Astrocyte of the cerebellum (primary cell): Measurements from ENCODE around the gene SPC25.

ENCODE experiments used
- DNase-seq: peaks from one replicate; pipeline ENCODE4 v3.0.0-alpha.2; 2011; ENCODE audit warnings: low read depth
- H3K4me3 ChIP-seq: 2 replicates; pipeline ENCODE4 v1.5.1; 2011; ENCODE audit warnings: mild to moderate bottlenecking, low read depth, low read length, moderate library complexity
- in situ Hi-C: cut with HindIII; loops from 2 replicates; pipeline ENCODE4 v1.10.0; 2017; ENCODE audit warnings: low sequenced_read_pairs
- TF ChIP-seq, protein P1 (sequence below): IDR thresholded peaks from 2 replicates; pipeline ENCODE4 v1.5.1; 2012; ENCODE audit warnings: low read length, low read depth, moderate library complexity, mild to moderate bottlenecking; ENCODE audit errors: missing control alignments

The SPC25 gene

DNA sequence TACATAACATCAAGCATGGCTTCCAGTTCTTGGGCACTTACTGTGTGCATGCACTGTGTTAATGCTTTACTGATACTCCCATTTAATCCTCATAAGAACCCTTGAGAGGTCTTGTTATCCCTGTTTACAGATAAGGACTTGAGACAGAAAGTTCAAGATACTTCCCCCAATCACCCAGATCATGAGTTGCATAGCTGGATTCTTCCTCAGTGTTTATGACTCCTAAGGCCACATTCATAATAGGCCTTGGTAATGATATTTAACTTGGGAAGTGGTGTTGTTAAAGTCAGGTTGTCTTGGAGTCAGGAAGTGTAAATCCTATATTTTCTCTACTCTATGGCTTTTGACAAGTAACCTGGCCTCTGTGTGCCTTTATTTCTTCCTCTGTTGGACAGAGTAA lies 65.1 kb downstream of the SPC25 start:
- TF ChIP-seq, protein P1, sequence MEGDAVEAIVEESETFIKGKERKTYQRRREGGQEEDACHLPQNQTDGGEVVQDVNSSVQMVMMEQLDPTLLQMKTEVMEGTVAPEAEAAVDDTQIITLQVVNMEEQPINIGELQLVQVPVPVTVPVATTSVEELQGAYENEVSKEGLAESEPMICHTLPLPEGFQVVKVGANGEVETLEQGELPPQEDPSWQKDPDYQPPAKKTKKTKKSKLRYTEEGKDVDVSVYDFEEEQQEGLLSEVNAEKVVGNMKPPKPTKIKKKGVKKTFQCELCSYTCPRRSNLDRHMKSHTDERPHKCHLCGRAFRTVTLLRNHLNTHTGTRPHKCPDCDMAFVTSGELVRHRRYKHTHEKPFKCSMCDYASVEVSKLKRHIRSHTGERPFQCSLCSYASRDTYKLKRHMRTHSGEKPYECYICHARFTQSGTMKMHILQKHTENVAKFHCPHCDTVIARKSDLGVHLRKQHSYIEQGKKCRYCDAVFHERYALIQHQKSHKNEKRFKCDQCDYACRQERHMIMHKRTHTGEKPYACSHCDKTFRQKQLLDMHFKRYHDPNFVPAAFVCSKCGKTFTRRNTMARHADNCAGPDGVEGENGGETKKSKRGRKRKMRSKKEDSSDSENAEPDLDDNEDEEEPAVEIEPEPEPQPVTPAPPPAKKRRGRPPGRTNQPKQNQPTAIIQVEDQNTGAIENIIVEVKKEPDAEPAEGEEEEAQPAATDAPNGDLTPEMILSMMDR, result no peak
- DNase-seq, result no peak
- in situ Hi-C loops, result no loop called here
- no peak overlapping the region for H3K4me3 ChIP-seq

DNA sequence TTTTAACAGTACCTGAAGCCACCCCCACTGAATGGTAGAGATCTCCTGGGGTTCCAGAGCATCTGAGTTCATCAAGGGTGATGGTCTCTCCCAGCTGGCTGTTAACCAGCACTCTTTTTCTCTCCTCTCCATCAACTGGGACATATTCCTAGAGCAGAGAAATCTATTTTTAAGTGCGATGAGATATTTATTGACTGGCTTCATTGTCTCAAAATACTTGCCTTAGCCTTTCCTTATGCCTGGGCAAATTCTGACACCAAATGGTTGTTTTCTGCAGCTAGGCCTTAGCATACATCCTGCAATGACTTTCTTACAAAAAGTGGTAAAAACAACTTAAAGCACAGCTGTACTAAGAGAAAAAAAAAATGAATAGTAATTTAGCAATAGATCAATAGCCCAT lies 68.2 kb downstream of the SPC25 start:
- TF ChIP-seq, protein P1, result no peak
- in situ Hi-C loops, result no loop called here
- no peak overlapping the region for H3K4me3 ChIP-seq
- DNase-seq, result no peak

DNA sequence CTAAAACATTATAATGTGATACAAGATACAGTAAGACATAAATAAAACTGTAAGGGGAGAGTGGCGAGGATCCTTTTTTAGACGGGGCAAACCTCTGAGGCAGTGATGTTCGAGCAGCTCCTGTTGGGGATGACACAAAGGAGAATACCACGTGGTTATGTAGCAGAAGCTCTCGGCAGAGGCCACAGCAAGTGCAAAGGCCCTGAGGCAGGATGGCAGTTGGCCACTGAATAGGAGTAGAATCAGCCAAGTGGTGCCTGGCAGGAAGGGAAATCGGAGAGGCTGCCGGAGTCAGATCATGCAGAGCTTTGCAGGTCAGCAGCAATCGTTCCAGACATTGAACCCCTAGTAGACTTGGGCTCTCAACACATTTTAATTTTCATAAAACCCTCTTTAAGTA lies 68.7 kb downstream of the SPC25 start:
- no peak overlapping the region for H3K4me3 ChIP-seq
- no peak for DNase-seq
- TF ChIP-seq, protein P1, result no peak
- in situ Hi-C loops, result no loop called here
